HL-60 (cell line): ENCODE measurements around the gene MYLK4.

Experiments used
- DNase-seq, 2 experiments: peaks; one replicate each; pipeline ENCODE4 v3.0.0-alpha.2; 2010 to 2020; ENCODE audit warnings: low read depth in 1 of 2, low spot score in 1 of 2
- H3K27ac ChIP-seq: fragments of 250-450 bp; sonication (Bioruptor Pico); replicated peaks from 2 replicates; pipeline ENCODE4 v1.5.1; 2020; ENCODE audit warnings: mild to moderate bottlenecking, moderate library complexity
- H3K27me3 ChIP-seq: fragments of 250-450 bp; sonication (Bioruptor Pico); 2 replicates; pipeline ENCODE4 v1.5.1; 2021; ENCODE audit warnings: mild to moderate bottlenecking, moderate library complexity; ENCODE audit not compliant: insufficient read depth, poor library complexity, severe bottlenecking
- H3K4me3 ChIP-seq: replicated peaks from 2 replicates; pipeline ENCODE4 v1.5.1; 2011; ENCODE audit warnings: mild to moderate bottlenecking, control low read depth, low read length; ENCODE audit not compliant: insufficient read depth
- GABPA ChIP-seq: IDR thresholded peaks from 2 replicates; pipeline ENCODE4 v1.6.1; 2012; ENCODE audit warnings: low read depth
- POLR2AphosphoS5 ChIP-seq: IDR thresholded peaks from 2 replicates; pipeline ENCODE4 v1.6.1; 2012; ENCODE audit warnings: low read depth
- SPI1 ChIP-seq: IDR thresholded peaks from 2 replicates; pipeline ENCODE4 v1.6.1; 2012; ENCODE audit warnings: low read depth, mild to moderate bottlenecking, borderline replicate concordance
- TF ChIP-seq, protein P1 (sequence below): IDR thresholded peaks from one replicate; pipeline ENCODE4 v1.5.1; 2011; ENCODE audit warnings: low read length, control low read depth, inconsistent platforms; ENCODE audit not compliant: insufficient read depth
- TF ChIP-seq, protein P2 (sequence below): IDR thresholded peaks from 2 replicates; pipeline ENCODE4 v1.6.1; 2012; ENCODE audit warnings: low read depth; ENCODE audit not compliant: insufficient replicate concordance

Gene MYLK4

DNA sequence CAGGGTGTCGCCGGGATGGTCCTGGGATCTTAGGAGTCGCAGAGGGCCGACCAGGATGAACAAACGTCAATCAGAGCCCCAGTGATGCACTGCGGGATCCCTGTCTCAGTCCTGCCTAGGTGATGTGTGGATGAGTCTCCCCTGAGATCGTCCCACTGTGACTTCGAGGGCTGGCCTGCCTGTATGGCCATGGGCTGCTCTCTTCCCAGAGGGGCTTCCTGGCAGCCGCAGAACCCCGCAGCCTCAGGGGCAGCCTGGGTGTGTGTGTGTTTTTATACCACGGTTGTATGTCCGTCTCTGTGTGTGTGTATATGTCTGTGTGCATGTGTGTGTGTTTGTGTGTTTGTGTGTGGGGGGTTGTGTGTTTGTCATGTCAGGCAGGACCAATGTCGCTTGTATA is 111.6 kb downstream of the MYLK4 start:
- no peak for DNase-seq
- TF ChIP-seq, protein P1, sequence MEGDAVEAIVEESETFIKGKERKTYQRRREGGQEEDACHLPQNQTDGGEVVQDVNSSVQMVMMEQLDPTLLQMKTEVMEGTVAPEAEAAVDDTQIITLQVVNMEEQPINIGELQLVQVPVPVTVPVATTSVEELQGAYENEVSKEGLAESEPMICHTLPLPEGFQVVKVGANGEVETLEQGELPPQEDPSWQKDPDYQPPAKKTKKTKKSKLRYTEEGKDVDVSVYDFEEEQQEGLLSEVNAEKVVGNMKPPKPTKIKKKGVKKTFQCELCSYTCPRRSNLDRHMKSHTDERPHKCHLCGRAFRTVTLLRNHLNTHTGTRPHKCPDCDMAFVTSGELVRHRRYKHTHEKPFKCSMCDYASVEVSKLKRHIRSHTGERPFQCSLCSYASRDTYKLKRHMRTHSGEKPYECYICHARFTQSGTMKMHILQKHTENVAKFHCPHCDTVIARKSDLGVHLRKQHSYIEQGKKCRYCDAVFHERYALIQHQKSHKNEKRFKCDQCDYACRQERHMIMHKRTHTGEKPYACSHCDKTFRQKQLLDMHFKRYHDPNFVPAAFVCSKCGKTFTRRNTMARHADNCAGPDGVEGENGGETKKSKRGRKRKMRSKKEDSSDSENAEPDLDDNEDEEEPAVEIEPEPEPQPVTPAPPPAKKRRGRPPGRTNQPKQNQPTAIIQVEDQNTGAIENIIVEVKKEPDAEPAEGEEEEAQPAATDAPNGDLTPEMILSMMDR, result no peak
- TF ChIP-seq GABPA (no peak), POLR2AphosphoS5 (no peak), SPI1 (no peak)
- TF ChIP-seq, protein P2, sequence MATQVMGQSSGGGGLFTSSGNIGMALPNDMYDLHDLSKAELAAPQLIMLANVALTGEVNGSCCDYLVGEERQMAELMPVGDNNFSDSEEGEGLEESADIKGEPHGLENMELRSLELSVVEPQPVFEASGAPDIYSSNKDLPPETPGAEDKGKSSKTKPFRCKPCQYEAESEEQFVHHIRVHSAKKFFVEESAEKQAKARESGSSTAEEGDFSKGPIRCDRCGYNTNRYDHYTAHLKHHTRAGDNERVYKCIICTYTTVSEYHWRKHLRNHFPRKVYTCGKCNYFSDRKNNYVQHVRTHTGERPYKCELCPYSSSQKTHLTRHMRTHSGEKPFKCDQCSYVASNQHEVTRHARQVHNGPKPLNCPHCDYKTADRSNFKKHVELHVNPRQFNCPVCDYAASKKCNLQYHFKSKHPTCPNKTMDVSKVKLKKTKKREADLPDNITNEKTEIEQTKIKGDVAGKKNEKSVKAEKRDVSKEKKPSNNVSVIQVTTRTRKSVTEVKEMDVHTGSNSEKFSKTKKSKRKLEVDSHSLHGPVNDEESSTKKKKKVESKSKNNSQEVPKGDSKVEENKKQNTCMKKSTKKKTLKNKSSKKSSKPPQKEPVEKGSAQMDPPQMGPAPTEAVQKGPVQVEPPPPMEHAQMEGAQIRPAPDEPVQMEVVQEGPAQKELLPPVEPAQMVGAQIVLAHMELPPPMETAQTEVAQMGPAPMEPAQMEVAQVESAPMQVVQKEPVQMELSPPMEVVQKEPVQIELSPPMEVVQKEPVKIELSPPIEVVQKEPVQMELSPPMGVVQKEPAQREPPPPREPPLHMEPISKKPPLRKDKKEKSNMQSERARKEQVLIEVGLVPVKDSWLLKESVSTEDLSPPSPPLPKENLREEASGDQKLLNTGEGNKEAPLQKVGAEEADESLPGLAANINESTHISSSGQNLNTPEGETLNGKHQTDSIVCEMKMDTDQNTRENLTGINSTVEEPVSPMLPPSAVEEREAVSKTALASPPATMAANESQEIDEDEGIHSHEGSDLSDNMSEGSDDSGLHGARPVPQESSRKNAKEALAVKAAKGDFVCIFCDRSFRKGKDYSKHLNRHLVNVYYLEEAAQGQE, result no peak
- Histone ChIP-seq H3K27me3 (no peaks in the 10 kb centered on the region), H3K4me3 (no peak overlapping the region), H3K27ac (no peak overlapping the region)

DNA sequence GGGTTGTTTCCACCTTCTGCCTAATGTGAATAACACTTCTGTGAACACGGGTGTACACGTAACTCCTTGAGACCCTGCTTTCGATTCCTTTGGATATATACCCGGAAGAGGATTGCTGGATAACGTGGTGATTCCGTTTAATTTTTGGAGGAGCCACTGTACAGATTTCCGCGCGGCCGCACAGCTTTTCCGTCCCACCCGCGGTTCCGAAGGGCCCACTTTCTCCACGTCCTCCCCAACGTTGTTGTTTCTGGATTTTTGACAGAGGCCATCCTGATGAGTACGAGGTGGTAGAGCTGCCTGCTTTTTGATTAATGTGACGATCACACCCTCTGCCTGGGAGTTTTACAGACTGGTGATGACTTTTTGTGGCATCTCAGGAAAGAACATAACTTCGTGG is 114.0 kb downstream of the MYLK4 start:
- H3K27ac ChIP-seq, result no peak overlapping the region
- TF ChIP-seq, protein P1, result no peak
- TF ChIP-seq GABPA, result no peak
- no peak for DNase-seq
- no peaks in the 10 kb centered on the region for H3K27me3 ChIP-seq
- no peak overlapping the region for H3K4me3 ChIP-seq

DNA sequence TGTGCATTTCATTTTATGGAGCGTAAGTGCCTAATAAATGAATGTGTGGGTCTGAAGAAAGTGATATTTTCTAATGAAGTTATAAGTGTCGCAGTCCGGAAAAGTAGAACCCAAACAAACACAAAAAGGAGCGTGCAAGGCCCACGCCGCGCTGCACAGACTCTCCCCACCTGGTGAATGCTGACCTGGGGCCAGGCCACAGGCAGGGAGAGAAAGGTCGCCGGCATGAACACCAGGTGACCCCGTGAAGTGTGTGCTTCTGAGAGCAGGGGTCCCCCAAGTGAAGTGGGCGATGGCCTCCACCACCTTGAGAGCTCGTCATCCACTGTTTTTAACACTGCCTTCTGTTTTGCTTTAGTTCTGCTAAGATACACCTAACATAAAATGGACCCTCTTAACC is 114.8 kb downstream of the MYLK4 start:
- Histone ChIP-seq H3K27me3 (no peaks in the 10 kb centered on the region), H3K27ac (no peak overlapping the region), H3K4me3 (no peak overlapping the region)
- no peak for DNase-seq
- TF ChIP-seq, protein P2, result no peak
- TF ChIP-seq GABPA (no peak), POLR2AphosphoS5 (no peak), SPI1 (no peak)
- TF ChIP-seq, protein P1, result no peak
